Measurements from ENCODE around the gene EMC8.

- TF ChIP-seq CTCF (IDR thresholded peaks at IDR 0.05) (no peak), POLR2A (IDR thresholded peaks at IDR 0.05) (no peak), POLR2AphosphoS5 (IDR thresholded peaks at IDR 0.05) (no peak)
Observed at GRCh38 chr16:85844786-85845185, 45.4 kb upstream of the EMC8 start.
